Testis (tissue), 3 donors: Measurements from ENCODE around the gene KRT15. TPM values are rescaled to one million over a fixed set of nuclear protein-coding genes. Genes with fewer than 3 reads are reported as not detected.
A peak's percentile ranks its signal among the peaks of the same experiment; 100 is the strongest.

Experiments
- DNase-seq: peaks from one replicate; pipeline ENCODE4 v3.0.0-alpha.2; 2019
- H3K27ac ChIP-seq, 2 donors: fragments of 200-600 bp; sonication (generic); one replicate each; pipeline ENCODE4 v1.5.1; 2019
- H3K27me3 ChIP-seq: fragments of 200-600 bp; sonication (generic); one replicate; pipeline ENCODE4 v1.5.1; 2019
- H3K36me3 ChIP-seq: fragments of 200-600 bp; sonication (generic); one replicate; pipeline ENCODE4 v1.5.1; 2017; ENCODE audit warnings: low read depth; ENCODE audit errors: missing control alignments
- H3K4me1 ChIP-seq: fragments of 200-600 bp; sonication (generic); one replicate; pipeline ENCODE4 v1.5.1; 2019
- H3K4me3 ChIP-seq, 2 donors: fragments of 200-600 bp; sonication (generic); one replicate each; pipeline ENCODE4 v1.5.1; 2017 to 2019
- H3K9me3 ChIP-seq: fragments of 200-600 bp; sonication (generic); one replicate; pipeline ENCODE4 v1.5.1; 2017
- CTCF ChIP-seq, 3 experiments: fragments of 450-650 bp in 2 of 3; fragments of 200-600 bp in 1 of 3; sonication (generic) in 1 of 3; IDR thresholded peaks; one replicate each; pipeline ENCODE4 v1.5.1; 2016 to 2019; ENCODE audit warnings: antibody characterized with exemption in 3 of 3, mild to moderate bottlenecking in 2 of 3, moderate library complexity in 1 of 3
- POLR2A ChIP-seq: fragments of 450-650 bp; IDR thresholded peaks from one replicate; pipeline ENCODE4 v1.6.1; 2017; ENCODE audit warnings: antibody characterized with exemption, mild to moderate bottlenecking, moderate library complexity
- WGBS, 2 donors: methylation state at CpG; one replicate each; pipeline ENCODE4 v1.1.5; 2018; 5-methylcytosine and 5-hydroxymethylcytosine counted together
- intact Hi-C: fragments of 100-400 bp; cut with DNase I; formaldehyde crosslinking; loops from one replicate; pipeline ENCODE4 v1.15.1; 2023; ENCODE audit warnings: low total_unique reads
- polyA plus RNA-seq: library from polyadenylated mRNA; stranded (reverse); fragments of 350-450 nt; fragmentation: Illumina TruSeq; extraction: RNeasy Lipid Tissue Mini Kit (QIAGEN cat#74804); gene quantifications from one replicate; pipeline ENCODE4 v1.2.3, GENCODE V29; 2014; ENCODE audit warnings: low read depth, low replicate concordance; ENCODE audit not compliant: insufficient read depth
- total RNA-seq, 2 donors: library from RNA; depleted of rRNA; stranded (reverse); fragments of >200 nt; gene quantifications; one replicate each; pipeline ENCODE4 v1.2.3, GENCODE V29; 2016

KRT15 gene
- total and polyA plus RNA-seq, 3 donors from 2014 or later = 5.8 to 21.7 (median 19.4) TPM

DNA sequence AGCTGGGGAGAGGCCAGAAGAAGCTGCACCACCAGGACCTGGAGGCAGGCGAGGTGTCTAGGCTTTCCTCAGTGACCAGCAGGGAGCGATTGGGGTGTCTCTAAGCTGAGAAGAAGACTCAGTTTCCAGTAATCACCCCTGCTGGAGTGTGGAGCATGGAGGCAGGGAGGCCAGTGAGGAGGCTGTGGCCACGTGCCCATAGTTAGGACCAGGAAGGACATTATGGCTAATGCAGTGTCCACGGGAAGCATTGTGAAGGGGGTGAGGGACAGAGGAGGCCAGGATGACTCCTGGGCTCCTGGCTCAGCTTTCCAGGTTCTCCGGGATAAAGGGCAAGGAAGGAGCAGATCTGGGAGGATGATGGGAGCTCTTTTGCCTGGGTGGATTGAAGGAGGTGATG lies 19.0 kb downstream of the KRT15 start:
- Histone ChIP-seq H3K4me1 (peaks cover 9% of the 10 kb centered on the region), H3K27me3 (no peaks in the 10 kb centered on the region), H3K9me3 (no peaks in the 10 kb centered on the region), H3K27ac (no peak overlapping the region), H3K36me3 (no peaks in the 10 kb centered on the region), H3K4me3 (no peak overlapping the region)
- no peak for DNase-seq
- intact Hi-C loops = no loop called here
- TF ChIP-seq POLR2A (no peak), CTCF (IDR thresholded peaks at IDR 0.05) (no peak)
- 85 to 98% methylated on average over 5 of the region's 5 CpGs for WGBS, 2 donors

- Histone ChIP-seq H3K9me3 (no peaks in the 10 kb centered on the region), H3K36me3 (no peaks in the 10 kb centered on the region), H3K4me3 (no peak overlapping the region), H3K27me3 (no peaks in the 10 kb centered on the region), H3K4me1 (peaks cover 10% of the 10 kb centered on the region), H3K27ac (no peak overlapping the region)
- TF ChIP-seq CTCF (IDR thresholded peaks at IDR 0.05) (no peak), POLR2A (no peak)
- intact Hi-C loops = no loop called here
- no peak for DNase-seq
- 74 to 77% methylated on average over 6 of the region's 6 CpGs for WGBS, 2 donors
These were observed 20.4 kb downstream of the KRT15 start for GRCh38 chr17:41498276-41498675.

DNA sequence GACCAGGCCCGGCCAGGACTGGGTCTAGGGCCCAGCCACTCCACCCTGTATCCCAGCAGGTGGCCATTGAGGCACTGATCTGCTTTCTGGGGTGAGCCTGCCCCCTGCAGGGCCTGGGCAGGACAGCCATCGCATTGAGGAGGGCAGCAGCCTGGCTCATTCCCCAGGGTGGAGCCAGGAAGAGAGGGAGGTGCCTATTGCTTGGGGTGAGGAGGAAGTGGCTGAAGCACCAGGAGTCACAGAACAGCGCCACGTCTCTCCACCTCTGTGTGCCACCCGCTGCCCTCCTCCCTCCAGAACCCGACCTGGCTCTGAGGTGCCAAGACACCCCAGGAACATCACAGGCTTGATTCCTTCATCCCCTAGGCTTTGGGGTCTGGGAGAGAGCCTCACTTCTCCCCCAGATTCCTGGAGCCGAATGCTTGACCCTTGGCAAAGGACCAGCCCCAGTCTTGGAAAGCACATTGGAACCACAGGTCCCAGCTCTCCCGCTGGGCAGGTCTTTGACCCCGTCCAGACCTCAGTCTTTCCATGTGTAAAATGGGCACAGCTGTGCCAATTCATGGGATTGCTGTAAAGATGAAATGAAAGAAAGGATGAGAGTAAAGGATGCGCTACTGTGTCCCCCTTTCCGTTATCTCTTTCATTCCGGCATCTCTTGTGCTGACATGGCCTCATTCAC lies 21.7 kb downstream of the KRT15 start:
- peak; percentile 69 for DNase-seq
- Histone ChIP-seq H3K9me3 (no peaks in the 10 kb centered on the region), H3K36me3 (no peaks in the 10 kb centered on the region), H3K4me1 (peaks cover 19% of the 10 kb centered on the region), H3K27ac (no peak overlapping the region), H3K4me3 (no peak overlapping the region), H3K27me3 (no peaks in the 10 kb centered on the region)
- TF ChIP-seq POLR2A (no peak), CTCF (IDR thresholded peaks at IDR 0.05) (peak; percentile 17 to 54 (median 51))
- intact Hi-C loops = no loop called here
- WGBS, 2 donors = 61 to 83% methylated on average over 6 to 12 of the region's 12 CpGs

GRCh38 chr17:41494524-41494923 lies 24.2 kb downstream of the KRT15 start:
- peaks cover 23% of the 10 kb centered on the region for H3K4me1 ChIP-seq
- H3K9me3 ChIP-seq = no peaks in the 10 kb centered on the region
- no peak for DNase-seq
- H3K27me3 ChIP-seq = no peaks in the 10 kb centered on the region
- H3K4me3 ChIP-seq = no peak overlapping the region
- no peak overlapping the region for H3K27ac ChIP-seq
- no peaks in the 10 kb centered on the region for H3K36me3 ChIP-seq
- no peak for TF ChIP-seq POLR2A
- TF ChIP-seq CTCF (IDR thresholded peaks at IDR 0.05) = no peak
- 73% methylated on average over 2 of the region's 2 CpGs for WGBS, 2 donors
- intact Hi-C loops = no loop called here

DNA sequence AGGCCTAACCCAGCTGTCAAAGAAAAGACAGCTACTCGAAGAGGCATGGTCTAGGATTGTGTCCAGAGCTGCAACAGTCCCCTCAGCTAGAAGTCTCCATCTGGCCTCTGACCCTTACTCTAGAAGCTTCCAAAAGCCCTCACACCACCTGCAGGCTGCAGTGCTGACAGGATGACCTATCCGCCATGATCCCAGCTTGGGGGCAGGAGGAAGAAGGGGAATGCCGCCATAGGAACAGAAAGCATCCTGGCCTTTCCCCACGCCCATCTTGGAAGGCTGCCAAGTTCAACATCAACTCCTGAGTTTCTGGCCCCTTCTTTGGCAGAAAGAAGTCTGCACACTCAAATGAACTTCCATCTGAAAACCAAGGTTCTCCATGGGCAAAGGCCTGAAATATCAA lies 25.9 kb downstream of the KRT15 start:
- WGBS, 2 donors = 33 to 55% methylated on average over 4 of the region's 4 CpGs
- no peak for TF ChIP-seq POLR2A
- no peak for TF ChIP-seq CTCF (IDR thresholded peaks at IDR 0.05)
- no peaks in the 10 kb centered on the region for H3K9me3 ChIP-seq
- peaks cover 23% of the 10 kb centered on the region for H3K4me1 ChIP-seq
- H3K27ac ChIP-seq = no peak overlapping the region
- intact Hi-C loops = no loop called here
- no peaks in the 10 kb centered on the region for H3K36me3 ChIP-seq
- no peak overlapping the region for H3K4me3 ChIP-seq
- DNase-seq = no peak
- no peaks in the 10 kb centered on the region for H3K27me3 ChIP-seq
